GM13977 (cell line): ENCODE results near the gene CENPA.

Source experiments
- DNase-seq: peaks from one replicate; pipeline ENCODE4 v3.0.0; 2012; ENCODE audit warnings: low spot score
- in situ Hi-C: fragments of 300-500 bp; cut with MboI; formaldehyde crosslinking; loops from one replicate; pipeline ENCODE4 v1.12.0; 2022; ENCODE audit warnings: low sequenced_read_pairs, low pct_unique_long_range_greater_than_20kb, mixed read lengths, inconsistent platforms; ENCODE audit not compliant: unreplicated experiment
- TF ChIP-seq, protein P1 (sequence below): IDR thresholded peaks from 2 replicates; pipeline ENCODE4 v1.5.1; 2012; ENCODE audit warnings: mild to moderate bottlenecking, control low read depth; ENCODE audit not compliant: insufficient read depth; ENCODE audit errors: extremely low read depth, missing control alignments

Gene CENPA

DNA sequence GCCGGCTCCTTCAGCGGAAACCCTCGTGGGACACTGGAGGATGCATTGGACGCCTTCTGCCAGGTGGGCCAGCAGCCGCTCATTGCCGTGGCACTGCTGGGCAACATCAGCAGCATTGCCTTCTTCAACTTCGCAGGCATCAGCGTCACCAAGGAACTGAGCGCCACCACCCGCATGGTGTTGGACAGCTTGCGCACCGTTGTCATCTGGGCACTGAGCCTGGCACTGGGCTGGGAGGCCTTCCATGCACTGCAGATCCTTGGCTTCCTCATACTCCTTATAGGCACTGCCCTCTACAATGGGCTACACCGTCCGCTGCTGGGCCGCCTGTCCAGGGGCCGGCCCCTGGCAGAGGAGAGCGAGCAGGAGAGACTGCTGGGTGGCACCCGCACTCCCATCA lies 7.8 kb upstream of the CENPA start:
- in situ Hi-C loops, result no loop called here
- DNase-seq, result no peak
- TF ChIP-seq, protein P1, sequence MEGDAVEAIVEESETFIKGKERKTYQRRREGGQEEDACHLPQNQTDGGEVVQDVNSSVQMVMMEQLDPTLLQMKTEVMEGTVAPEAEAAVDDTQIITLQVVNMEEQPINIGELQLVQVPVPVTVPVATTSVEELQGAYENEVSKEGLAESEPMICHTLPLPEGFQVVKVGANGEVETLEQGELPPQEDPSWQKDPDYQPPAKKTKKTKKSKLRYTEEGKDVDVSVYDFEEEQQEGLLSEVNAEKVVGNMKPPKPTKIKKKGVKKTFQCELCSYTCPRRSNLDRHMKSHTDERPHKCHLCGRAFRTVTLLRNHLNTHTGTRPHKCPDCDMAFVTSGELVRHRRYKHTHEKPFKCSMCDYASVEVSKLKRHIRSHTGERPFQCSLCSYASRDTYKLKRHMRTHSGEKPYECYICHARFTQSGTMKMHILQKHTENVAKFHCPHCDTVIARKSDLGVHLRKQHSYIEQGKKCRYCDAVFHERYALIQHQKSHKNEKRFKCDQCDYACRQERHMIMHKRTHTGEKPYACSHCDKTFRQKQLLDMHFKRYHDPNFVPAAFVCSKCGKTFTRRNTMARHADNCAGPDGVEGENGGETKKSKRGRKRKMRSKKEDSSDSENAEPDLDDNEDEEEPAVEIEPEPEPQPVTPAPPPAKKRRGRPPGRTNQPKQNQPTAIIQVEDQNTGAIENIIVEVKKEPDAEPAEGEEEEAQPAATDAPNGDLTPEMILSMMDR, result no peak

GRCh38 chr2:26778507-26778906 lies 7.3 kb upstream of the CENPA start:
- TF ChIP-seq, protein P1, result no peak
- in situ Hi-C loops, result no loop called here
- no peak for DNase-seq

DNA sequence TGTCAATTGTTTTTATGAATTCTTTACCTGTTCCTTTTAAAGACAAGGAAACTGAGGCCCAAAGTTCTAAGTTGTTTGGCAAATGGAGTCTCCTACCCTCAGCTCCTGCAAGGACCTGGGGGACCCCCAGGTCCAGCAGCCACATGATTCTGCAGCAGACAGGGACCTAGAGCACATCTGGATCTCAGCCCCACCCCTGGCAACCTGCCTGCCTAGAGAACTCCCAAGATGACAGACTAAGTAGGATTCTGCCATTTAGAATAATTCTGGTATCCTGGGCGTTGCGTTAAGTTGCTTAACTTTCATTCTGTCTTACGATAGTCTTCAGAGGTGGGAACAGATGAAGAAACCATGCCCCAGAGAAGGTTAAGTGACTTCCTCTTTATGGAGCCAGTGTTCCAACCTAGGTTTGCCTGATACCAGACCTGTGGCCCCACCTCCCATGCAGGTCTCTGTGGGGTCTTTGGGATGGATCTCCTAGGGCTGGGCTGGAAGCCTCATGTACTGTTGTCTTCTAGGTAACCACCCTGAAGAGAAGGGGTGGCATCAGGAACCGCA lies 5.6 kb upstream of the CENPA start:
- TF ChIP-seq, protein P1, result no peak
- in situ Hi-C loops, result no loop called here
- DNase-seq, result no peak

DNA sequence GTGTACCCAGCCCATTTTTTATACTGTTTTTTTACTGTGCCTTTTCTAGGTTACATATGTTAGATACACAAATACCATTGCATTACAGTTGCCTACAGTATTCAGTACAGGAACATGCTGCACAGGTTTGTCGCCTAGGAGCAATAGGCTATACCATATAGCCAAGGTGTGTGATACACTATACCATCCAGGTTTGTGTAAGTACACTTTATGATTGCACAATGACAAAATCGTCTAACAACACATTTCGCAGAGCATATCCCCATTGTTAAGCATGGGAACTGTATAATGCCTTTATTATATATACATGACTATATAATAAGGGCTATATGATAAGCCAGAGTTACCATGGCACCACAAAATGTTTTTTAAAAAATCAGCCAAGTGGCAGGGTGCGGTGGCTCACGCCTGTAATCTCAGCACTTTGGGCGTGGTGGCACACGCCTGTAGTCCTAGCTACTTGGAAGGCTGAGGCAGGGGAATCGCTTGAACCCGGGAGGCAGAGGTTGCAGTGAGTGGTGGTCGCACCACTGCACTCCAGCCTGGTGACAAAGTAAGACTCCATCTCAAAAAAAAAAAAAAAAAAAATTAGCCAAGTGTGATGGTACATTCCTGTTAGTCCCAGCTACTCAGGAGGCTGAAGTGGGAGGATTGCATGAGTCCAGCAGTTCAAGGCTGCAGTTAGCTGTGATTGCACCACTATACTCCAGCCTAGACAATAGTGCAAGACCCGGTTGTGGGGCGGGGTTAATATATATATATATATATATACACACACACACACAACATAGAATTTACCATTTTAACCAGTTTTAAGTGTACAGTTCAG lies 2.8 kb upstream of the CENPA start:
- TF ChIP-seq, protein P1, result no peak
- in situ Hi-C loops, result no loop called here

DNA sequence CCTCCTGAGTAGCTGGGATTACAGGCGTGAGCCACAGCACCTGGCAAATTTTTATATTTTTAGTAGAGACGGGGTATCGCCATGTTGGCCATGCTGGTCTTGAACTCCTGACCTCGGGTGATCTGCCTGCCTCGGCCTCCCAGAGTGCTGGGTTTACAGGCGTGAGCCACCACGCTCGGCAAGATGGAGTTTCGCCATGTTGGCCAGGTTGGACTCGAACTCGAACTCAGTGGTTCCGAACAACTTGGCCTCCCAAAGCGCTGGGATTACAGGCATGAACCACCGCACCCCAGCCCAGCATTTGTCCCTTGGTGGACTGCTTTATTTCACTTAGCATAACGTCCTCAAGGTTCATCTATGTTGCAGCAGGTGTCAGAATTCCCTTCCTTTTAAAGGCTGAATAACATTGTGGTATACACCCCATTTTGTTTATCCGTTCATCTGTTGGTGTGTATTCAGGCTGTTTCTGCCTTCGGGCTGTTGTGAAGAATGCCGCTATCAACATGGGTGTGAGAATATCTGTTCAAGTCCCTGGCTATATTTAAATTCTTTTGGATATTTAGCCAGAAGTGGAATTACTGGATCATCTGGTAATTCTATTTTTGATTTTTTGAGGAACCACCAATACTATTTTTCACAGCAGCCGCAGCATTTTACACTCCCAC lies 1.2 kb upstream of the CENPA start:
- no peak for DNase-seq
- TF ChIP-seq, protein P1, result no peak
- in situ Hi-C loops, result no loop called here

More for the DNA sequence above, 2.8 kb upstream of the CENPA start:
- DNase-seq, result no peak

GRCh38 chr2:26786207-26787028 lies 562 bp downstream of the CENPA start:
- in situ Hi-C loops, result no loop called here
- peak; percentile 39 for DNase-seq
- TF ChIP-seq, protein P1, result no peak
